ENCODE results near the gene CAP1.

GRCh38 chr1:40067023-40067422 lies 26.5 kb downstream of the CAP1 start:
- TF ChIP-seq CTCF (conservative IDR thresholded peaks at IDR 0.05) (no peak), EZH2 (IDR thresholded peaks at IDR 0.05; ENCODE audit: low read depth) (no peak)
